NCI-H345 treated with DMSO at 0.1 percent for 48 hours (cell line): ENCODE measurements around the gene CACNA2D2.
"Not testable (repeated sequence)": the region's sequence is repeated elsewhere in the genome, so short reads cannot be mapped to it uniquely, and the experiment has no call there.

Experiments
- DNase-seq: peaks from one replicate; lab custom pipeline; 2025; ENCODE audit not compliant: unreplicated experiment; lab: John Stamatoyannopoulos, UW

The CACNA2D2 gene

DNA sequence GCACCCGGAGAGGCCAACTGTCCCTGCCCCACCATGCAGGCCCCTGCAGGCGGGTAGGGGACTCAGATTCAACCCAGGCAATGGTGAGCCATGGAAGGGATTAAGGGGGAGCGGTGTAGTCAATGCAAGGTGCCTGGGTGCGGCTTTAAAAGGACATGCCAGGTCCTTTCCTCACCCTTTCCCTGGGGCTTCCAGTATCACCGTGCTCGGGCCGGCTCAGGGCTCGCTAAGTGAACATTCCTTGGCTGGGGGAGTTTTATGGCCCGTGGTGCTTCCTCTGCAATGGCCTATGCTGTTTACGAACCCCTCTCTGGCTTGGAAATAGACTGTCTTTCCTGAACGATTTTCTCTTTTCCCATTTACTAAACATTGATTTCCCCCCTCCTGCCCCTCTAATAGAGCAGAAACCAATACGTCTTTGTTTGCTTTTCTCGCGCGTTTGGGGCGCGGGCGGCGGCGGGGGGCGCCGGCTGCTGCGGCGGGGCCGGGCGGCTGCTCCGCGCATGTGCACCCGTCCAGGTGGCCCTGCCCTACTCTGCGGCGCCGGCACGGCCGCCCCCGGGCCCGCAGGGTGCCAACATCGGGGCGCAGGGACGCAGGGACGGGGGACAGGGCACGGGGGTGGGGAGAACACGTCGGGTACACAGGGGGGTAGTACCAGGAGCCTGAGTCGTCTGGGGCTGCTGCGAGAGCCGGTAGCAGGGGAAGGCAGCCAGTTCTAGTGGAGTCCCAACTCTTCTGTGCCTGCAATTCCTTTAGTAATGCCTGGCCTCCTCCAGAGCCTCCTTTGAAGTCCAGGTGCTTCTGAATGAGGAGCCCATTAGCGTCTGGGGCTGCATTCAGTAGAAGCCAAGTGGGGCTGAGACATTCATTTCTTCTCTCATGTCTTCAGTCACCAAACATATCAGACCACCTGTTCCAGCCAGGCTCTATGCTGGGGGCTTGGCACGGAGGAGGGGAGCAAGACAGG is 26.9 kb upstream of the CACNA2D2 start:
- no peak for DNase-seq

DNA sequence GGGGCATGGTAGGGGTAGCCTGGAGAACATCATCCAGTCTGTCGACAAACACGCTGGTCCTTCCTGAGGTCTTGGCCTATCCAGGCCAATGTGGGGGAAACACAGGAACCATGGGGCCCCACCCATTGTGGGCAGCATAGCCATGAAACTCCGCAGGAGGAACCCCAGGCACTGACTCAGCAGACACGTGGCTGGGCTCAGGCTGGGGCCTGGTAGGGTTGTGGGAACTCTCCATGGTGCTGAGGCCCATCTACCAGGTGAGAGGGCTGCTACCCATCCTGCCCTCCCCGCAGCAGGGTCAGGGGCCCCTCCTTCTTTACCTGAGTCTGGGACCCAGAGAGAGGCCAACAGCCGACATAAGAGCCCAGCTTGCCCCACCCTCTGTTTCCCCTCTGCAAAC is 22.6 kb upstream of the CACNA2D2 start:
- DNase-seq: no peak

- DNase-seq: no peak
Measured at GRCh38 chr3:50525191-50525910, 21.9 kb upstream of the CACNA2D2 start.

DNA sequence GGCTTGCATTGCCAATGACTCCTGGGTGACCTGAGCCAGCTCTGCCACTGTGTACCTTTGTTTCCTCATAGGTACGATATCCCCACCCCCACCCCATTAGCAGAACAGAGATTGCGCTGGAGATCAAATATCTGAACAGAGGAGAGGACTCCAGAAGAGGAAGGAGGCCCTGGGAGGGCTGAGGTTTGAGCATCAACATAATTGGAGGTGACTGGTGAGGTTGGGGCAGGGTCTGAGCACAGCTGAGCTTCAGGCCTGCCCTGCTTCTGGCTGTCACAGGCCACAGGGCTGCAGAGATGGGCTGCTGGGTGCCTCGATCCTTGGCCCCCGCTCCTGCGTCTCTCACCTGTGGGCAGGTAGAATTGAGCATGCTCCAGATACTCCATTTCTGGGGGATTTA is 21.3 kb upstream of the CACNA2D2 start:
- DNase-seq: no peak

GRCh38 chr3:50523279-50523811 is 19.9 kb upstream of the CACNA2D2 start:
- no peak for DNase-seq

GRCh38 chr3:50521572-50521971 is 18.1 kb upstream of the CACNA2D2 start:
- no peak for DNase-seq

DNA sequence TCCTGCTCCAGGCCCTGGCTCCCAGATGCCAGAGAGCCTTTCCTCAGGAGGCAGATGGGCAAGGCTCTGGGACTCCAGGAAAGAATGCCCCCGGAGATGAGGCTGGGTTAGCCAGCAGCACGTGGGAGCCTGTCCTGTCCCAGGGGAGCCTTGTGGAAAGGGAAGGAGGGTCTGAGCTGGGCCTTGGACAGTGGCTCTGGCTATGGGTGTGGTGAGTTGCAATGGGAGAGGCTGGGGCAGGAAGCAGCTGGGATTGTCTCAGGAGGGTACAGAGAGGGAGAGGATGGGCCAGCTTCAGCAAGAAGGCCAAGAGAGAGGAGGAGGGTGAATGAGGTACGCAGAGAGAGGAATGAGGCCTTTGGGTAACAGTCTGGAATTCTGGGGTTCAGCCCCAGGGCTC is 17.4 kb upstream of the CACNA2D2 start:
- DNase-seq: no peak

DNA sequence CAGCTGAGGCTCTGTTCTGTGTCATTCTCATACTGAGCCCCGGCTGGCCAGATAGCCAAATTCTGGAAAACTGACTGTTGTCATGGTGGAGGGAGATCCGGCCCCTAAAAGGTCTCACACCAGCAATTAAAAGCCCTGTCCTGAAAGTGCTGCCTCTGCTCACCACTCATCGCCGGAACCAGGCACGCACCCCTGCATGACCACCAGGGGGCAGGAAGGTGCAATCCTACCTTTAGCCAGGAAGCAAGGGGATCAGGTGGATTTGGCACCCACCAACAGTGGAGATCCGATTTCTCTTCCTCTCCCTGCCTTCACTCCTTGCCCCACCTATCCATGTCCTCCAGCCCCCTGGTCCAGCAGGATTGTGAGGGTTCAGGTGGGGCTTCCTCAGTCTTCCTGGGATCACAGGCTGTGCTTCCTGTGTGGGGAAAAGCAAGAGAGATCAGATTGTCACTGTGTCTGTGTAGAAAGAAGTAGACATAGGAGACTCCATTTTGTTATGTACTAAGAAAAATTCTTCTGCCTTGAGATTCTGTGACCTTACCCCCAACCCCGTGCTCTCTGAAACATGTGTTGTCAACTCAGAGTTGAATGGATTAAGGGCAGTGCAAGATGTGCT is 16.1 kb upstream of the CACNA2D2 start:
- DNase-seq: peak; percentile 26

GRCh38 chr3:50518436-50518835 is 15.0 kb upstream of the CACNA2D2 start:
- no peak for DNase-seq

GRCh38 chr3:50517721-50518206 is 14.3 kb upstream of the CACNA2D2 start:
- no peak for DNase-seq

- no peak for DNase-seq
Measured at GRCh38 chr3:50516440-50516871, 13.0 kb upstream of the CACNA2D2 start.

GRCh38 chr3:50515565-50516439 is 12.4 kb upstream of the CACNA2D2 start:
- peak; percentile 51 for DNase-seq

DNA sequence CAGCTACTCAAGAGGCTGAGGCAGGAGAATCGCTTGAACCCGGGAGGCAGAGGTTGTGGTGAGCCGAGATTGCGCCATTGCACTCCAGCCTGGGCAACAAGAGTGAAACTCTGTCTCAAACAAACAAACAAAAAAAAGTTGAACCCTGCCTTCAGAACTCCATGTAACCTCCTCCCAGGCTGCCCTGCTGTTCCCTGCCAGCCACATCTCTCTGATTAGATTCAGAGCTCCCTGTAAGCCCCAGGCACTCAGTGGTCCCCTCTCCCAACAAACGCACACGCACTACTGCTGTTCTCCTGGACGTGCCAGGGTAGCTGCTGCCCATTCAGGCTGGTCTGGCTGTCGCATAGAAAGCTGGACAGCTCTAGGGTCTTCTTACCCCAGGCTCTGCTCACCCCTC is 9.5 kb upstream of the CACNA2D2 start:
- not testable (repeated sequence) for DNase-seq

DNA sequence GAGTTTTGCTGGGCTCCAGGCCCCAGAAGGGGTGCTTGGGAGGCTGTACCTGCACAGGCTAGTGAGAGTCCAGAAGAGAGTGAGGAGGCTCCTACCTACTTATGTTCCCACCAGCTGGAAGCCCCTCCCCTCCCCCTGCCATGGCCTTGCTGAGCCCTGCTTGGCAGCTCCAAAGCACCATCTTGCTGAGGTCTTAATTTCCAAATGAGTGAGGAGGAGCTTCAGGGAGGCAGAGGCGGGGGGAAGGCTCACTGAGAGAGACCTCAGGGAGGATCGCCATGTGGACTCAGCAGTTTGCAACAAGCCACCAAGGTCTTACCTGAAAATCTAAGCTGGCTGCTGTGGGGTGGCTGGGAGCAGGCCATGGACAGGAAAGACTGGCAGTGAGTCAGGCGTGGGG is 8.7 kb upstream of the CACNA2D2 start:
- no peak for DNase-seq

DNA sequence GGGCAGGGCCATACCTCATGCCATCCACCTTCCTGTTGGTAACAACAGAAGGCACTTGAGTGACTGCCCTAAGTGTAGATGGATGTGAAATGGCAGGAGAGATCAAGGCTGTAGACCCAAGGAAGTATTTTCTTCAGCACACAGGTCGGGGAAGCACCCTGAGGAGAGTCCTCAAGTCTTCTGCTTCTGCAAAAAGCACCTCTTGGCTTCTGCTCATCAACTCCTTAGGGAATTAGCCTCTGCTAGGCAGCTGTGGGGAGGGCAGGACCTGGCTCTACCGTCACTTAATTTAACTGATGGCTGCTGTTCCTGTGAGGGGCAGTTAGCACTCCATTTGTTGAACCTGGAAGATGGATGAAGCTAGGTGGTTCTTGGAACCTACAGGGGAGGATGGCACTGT is 6.9 kb upstream of the CACNA2D2 start:
- DNase-seq: no peak

GRCh38 chr3:50509715-50510114 is 6.3 kb upstream of the CACNA2D2 start:
- DNase-seq: no peak

GRCh38 chr3:50508821-50509220 is 5.4 kb upstream of the CACNA2D2 start:
- DNase-seq: no peak

DNA sequence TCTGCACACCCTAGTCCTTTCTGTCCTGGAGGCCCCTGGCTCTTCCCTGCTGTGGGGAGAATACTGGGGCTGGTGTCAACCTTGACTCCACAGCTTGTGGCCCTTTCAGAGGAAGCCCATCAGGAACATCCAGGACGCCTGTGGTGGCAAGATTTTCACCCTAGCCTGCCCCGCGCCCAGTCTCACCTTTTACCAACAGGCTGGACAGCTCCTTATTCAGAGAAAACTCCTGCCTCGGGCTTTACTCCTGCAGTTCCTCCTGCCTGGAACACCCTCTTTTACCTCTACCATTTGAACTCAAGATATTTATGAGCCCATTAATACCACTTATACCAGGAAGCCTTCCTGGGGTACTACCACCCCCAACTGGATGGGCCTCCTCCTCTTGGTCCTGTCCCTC is 2.7 kb upstream of the CACNA2D2 start:
- DNase-seq: no peak

DNA sequence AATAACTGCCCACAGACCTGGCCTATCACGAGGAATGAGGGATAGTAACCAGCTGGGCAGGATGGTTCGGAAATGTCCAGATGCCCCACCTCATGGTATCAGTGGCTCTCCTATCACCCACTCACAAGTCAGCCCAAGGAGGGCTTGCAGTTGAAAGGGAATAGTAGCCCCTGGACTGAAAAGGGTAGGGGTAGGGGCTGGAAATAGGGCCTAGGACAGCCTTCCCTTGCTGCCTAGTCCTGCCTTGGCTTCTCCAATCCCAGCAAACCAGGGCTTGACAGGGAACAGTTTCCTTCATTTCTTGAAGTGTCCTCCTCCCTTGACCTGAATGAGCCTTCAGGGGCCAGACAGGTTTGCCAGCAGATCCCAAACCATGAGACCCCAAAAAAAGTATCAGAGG is 1.2 kb upstream of the CACNA2D2 start:
- DNase-seq: no peak
